SK-N-MC (cell line): ENCODE measurements around the gene CFAP299.

ENCODE experiments used
- DNase-seq: peaks from one replicate; pipeline ENCODE4 v3.0.0-alpha.2; 2011; ENCODE audit warnings: low read depth, low spot score
- H3K27ac ChIP-seq: fragments of 200-600 bp; sonication (generic); 2 replicates; pipeline ENCODE4 v1.5.1; 2016; ENCODE audit warnings: mixed run types
- H3K36me3 ChIP-seq: fragments of 200-600 bp; sonication (generic); 2 replicates; pipeline ENCODE4 v1.6.1; 2017; ENCODE audit warnings: antibody characterized with exemption, low read length, mixed read lengths; ENCODE audit not compliant: insufficient read depth
- H3K4me3 ChIP-seq: fragments of 200-600 bp; sonication (generic); 2 replicates; pipeline ENCODE4 v1.5.1; 2016
- H3K9ac ChIP-seq: fragments of 200-600 bp; sonication (generic); 2 replicates; pipeline ENCODE4 v1.8.0; 2017; ENCODE audit warnings: mixed run types, mixed read lengths; ENCODE audit not compliant: insufficient read length
- H3K9me3 ChIP-seq: fragments of 200-600 bp; sonication (generic); 2 replicates; pipeline ENCODE4 v1.6.1; 2017; ENCODE audit warnings: low read depth, mild to moderate bottlenecking, antibody characterized with exemption, low read length, moderate library complexity, mixed read lengths
- EZH2 ChIP-seq: fragments of 200-600 bp; sonication (generic); IDR thresholded peaks from one replicate; pipeline ENCODE4 v1.6.1; 2017; ENCODE audit warnings: antibody characterized with exemption
- FOXP2 ChIP-seq: optimal IDR thresholded peaks from 2 replicates; pipeline ENCODE3; 2011; ENCODE audit warnings: mild to moderate bottlenecking, moderate library complexity; ENCODE audit not compliant: insufficient read depth; ENCODE audit errors: extremely low read length, control extremely low read depth
- POLR2AphosphoS5 ChIP-seq: IDR thresholded peaks from 2 replicates; pipeline ENCODE4 v1.6.1; 2012; ENCODE audit warnings: mild to moderate bottlenecking, low read depth, low read length, borderline replicate concordance

The CFAP299 gene

DNA sequence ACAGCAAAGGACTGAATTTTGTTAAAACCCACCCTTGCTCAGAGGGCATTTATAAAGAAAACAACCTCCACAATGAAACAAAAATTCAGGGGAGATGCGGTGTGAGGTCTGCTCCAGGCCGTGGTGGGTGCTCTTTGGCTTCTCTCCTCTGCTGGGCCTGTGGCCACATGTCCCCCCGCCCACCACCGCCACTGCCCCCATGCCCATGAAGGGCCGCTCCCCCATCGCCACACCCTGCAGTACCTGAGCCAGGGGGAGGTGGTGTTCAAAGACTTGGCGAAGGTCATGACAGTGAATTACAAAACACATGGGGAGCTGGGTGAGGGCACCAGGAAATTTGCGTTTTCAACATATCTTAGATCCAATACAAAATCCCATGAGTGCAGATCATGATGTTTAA lies 14.2 kb upstream of the CFAP299 start:
- Histone ChIP-seq H3K4me3 (no peak overlapping the region), H3K36me3 (no peaks in the 10 kb centered on the region), H3K9me3 (no peaks in the 10 kb centered on the region), H3K9ac (no peak overlapping the region), H3K27ac (no peak overlapping the region)
- no peak for TF ChIP-seq POLR2AphosphoS5
- no peak for TF ChIP-seq EZH2
- no peak for TF ChIP-seq FOXP2
- DNase-seq: no peak

DNA sequence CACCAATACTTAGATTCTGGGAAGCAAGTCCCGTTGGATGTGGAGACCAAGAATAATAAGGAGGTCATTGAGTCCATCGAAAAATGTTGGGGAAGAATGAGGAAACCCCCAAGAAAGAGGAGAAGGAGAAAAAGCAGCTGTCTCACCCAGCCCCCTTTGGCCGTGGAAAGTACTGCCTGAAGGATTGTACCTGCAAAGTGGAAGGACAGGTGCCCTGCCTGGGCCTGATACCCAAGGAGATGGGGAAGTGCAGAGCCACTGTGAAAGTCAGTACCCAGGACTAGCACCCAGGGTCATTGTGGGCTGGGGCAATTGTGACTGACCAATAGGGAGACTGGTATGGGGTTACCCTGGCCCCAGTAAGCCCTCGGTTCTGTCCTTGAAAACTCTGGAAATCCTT lies 13.8 kb upstream of the CFAP299 start:
- Histone ChIP-seq H3K36me3 (no peaks in the 10 kb centered on the region), H3K27ac (no peak overlapping the region), H3K4me3 (no peak overlapping the region), H3K9ac (no peak overlapping the region), H3K9me3 (no peaks in the 10 kb centered on the region)
- TF ChIP-seq EZH2 (no peak), FOXP2 (no peak), POLR2AphosphoS5 (no peak)
- DNase-seq: no peak

DNA sequence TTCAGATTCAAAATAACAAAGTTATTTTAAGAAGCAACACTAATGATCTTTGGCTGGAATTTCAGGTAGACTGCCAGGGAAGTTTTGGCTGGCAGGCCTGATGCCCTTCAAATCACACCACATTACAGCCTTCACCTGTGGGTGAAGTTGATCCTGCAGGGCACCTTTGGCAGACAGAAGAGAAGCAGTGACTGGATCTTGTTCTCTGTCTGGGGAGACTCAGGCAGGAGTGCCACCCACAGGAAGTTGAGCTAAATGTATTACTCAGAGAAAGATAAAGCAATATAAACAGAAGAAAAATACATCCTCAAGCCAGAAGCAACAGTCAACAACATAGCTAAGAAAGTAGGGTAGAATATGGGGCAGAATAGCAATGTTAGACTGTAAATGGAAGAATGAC lies 12.8 kb upstream of the CFAP299 start:
- H3K9ac ChIP-seq: no peak overlapping the region
- no peak for TF ChIP-seq FOXP2
- TF ChIP-seq EZH2: no peak
- no peak for TF ChIP-seq POLR2AphosphoS5
- no peak overlapping the region for H3K4me3 ChIP-seq
- no peaks in the 10 kb centered on the region for H3K9me3 ChIP-seq
- no peaks in the 10 kb centered on the region for H3K36me3 ChIP-seq
- H3K27ac ChIP-seq: no peak overlapping the region
- no peak for DNase-seq

DNA sequence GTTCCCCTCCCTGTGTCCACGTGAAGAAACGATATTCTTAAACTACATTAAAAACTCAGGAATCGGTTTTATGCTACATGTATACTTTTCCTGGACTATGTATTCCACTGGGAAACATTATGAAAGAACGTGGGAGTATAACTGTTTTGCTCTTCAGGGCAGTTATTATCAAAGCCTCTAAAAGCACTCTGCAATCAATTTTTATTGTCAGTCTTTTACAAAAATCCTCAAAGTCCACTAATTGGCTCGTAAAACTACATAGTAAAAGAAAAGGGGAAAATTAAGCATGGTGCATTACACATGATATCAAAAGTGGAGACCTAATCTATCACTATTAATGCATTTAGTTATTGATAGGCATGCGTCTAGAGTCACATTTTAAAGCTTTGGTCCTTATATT lies 11.4 kb upstream of the CFAP299 start:
- no peak overlapping the region for H3K4me3 ChIP-seq
- TF ChIP-seq FOXP2 (no peak), POLR2AphosphoS5 (no peak), EZH2 (no peak)
- DNase-seq: no peak
- no peak overlapping the region for H3K27ac ChIP-seq
- no peak overlapping the region for H3K9ac ChIP-seq
- no peaks in the 10 kb centered on the region for H3K9me3 ChIP-seq
- H3K36me3 ChIP-seq: no peaks in the 10 kb centered on the region

DNA sequence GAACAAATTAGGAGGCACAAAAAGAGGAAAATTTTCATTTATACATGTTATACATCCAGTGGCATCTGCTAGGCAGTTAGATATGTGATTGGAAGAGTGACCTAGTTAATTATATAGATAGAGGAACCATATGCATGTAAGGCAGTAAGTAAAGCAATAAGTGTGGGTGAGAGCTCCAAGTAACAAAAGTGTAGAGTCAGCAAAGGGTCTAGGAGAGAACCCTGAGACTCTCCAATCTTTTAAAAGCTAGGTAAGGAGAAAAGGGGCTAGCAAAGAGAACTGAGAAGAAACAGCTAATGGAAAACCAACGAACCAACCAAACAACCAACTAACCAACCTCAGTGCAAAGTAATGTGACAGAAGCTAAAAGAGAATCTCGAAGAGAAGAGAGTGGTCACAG lies 3.8 kb upstream of the CFAP299 start:
- no peak for DNase-seq
- TF ChIP-seq POLR2AphosphoS5 (no peak), FOXP2 (no peak)
- no peak overlapping the region for H3K9ac ChIP-seq
- no peak overlapping the region for H3K27ac ChIP-seq
- no peaks in the 10 kb centered on the region for H3K36me3 ChIP-seq
- H3K9me3 ChIP-seq: no peaks in the 10 kb centered on the region
- no peak overlapping the region for H3K4me3 ChIP-seq

DNA sequence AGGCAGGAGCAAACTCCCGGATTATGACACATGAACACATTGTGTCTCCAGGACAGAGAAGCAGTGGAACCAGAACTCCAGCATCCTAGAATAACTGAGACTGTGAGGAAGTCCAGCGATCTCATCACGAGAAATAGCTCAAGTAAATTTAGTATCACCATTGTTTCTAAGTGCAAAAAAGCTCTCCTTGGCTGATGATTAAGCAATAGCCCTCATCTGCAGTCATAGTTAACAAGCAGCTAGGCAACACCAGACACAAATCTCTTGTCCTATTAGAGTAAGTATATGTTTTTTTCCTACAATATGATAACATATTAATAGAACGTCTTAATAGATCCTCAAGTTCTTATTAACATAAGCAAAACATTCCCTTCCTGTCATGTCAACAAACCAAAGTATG lies 2.4 kb upstream of the CFAP299 start:
- H3K36me3 ChIP-seq: no peaks in the 10 kb centered on the region
- H3K4me3 ChIP-seq: no peak overlapping the region
- no peaks in the 10 kb centered on the region for H3K9me3 ChIP-seq
- H3K9ac ChIP-seq: no peak overlapping the region
- H3K27ac ChIP-seq: no peak overlapping the region
- TF ChIP-seq POLR2AphosphoS5 (no peak), EZH2 (no peak), FOXP2 (no peak)
- no peak for DNase-seq

DNA sequence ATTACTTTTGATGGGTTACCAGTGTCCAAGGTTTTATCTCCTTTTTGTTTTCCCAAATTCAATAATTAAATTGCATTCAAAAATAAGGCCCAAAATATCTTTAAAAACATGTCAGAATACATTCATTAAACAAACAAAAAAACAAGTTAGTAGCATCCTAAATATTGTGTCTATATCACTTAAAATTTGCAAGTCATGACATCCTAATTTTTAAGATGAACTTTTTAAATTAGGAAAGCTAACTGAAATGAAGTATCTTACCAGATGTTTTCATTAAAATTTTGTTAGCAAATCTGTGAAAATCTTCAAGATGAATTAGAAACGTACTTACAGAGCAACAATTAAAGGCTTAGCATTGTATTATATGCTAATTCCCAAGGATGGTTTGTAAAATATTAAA lies 962 bp upstream of the CFAP299 start:
- no peak for TF ChIP-seq EZH2
- TF ChIP-seq FOXP2: no peak
- no peak for TF ChIP-seq POLR2AphosphoS5
- H3K9ac ChIP-seq: no peak overlapping the region
- no peak overlapping the region for H3K4me3 ChIP-seq
- H3K36me3 ChIP-seq: no peaks in the 10 kb centered on the region
- no peak for DNase-seq
- H3K27ac ChIP-seq: no peak overlapping the region
- no peaks in the 10 kb centered on the region for H3K9me3 ChIP-seq

DNA sequence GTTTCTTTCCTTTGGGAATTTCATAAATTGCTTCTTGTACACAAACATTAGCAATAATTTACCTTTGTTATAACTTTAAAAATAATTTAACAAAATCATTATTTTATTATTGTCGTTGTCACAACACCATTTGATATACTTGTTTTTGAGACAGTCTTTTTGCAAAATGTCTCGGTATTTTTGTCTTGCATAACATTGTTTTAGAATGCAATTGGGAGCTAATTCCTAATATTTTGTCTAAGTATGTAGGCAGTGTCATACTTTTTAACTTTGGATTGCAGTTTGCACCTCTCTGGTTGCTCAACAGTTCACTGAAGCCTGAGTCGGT lies 340 bp upstream of the CFAP299 start:
- TF ChIP-seq EZH2: no peak
- TF ChIP-seq POLR2AphosphoS5: no peak
- no peak for TF ChIP-seq FOXP2
- Histone ChIP-seq H3K9ac (no peak overlapping the region), H3K4me3 (peak overlapping the region; percentile 77), H3K27ac (no peak overlapping the region), H3K9me3 (no peaks in the 10 kb centered on the region), H3K36me3 (no peaks in the 10 kb centered on the region)
- DNase-seq: no peak

DNA sequence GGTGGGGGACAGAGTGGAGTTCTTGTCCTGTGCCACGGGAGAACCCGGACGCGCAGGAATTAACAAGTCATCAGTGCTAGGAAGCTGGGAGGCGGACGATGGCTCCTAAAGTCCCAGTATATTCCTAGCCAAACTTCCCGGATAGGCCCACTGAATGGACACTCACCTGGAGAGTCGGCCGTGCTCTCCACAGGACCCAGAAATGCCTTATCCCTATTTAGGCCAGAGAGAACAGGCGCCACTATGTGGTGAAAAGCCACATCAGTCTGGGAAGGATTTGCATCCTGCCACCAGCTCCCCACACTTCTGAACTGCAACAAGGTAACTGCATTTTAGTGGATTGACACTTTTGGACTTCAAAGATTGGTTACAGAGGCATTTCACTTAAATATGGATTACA lies 1.1 kb downstream of the CFAP299 start:
- H3K9ac ChIP-seq: no peak overlapping the region
- no peak overlapping the region for H3K4me3 ChIP-seq
- H3K9me3 ChIP-seq: no peaks in the 10 kb centered on the region
- TF ChIP-seq EZH2 (no peak), POLR2AphosphoS5 (no peak), FOXP2 (no peak)
- no peak for DNase-seq
- H3K27ac ChIP-seq: no peak overlapping the region
- H3K36me3 ChIP-seq: no peaks in the 10 kb centered on the region
